ENCODE results near the gene THYN1.

Gene THYN1

GRCh38 chr11:134224710-134225664, 28.2 kb downstream of the THYN1 start:
- Histone ChIP-seq H3K4me2 (ENCODE audit: low read length) (peak overlapping the region; percentile 91), H3K27me3 (ENCODE audit: low read depth, low read length) (peaks cover 16% of the 10 kb centered on the region), H3K4me1 (ENCODE audit: low read length) (peaks cover 30% of the 10 kb centered on the region), H4K20me1 (ENCODE audit: insufficient read depth, low read length) (peaks cover 61% of the 10 kb centered on the region), H3K27ac (ENCODE audit: low read length) (no peak overlapping the region), H3K9ac (ENCODE audit: low read length) (peak overlapping the region; percentile 80), H3K4me3 (ENCODE audit: low read length) (peak overlapping the region; percentile 98), H3K36me3 (replicated peaks; ENCODE audit: low read depth, low read length) (peaks cover 24% of the 10 kb centered on the region), H3K9me3 (ENCODE audit: insufficient read depth, low read length) (no peaks in the 10 kb centered on the region), H2AFZ (ENCODE audit: low read depth, low read length) (peak overlapping the region; percentile 41; the same call in 1 of the 2 replicates), H3K79me2 (ENCODE audit: low read length) (peaks cover 64% of the 10 kb centered on the region)
- TF ChIP-seq CTCF (IDR thresholded peaks at IDR 0.05; ENCODE audit: low read depth, low read length) (no peak), EZH2phosphoT487 (IDR thresholded peaks at IDR 0.05; ENCODE audit: low read depth) (no peak)

GRCh38 chr11:134223836-134224709, 29.1 kb downstream of the THYN1 start, which contains the start of the genes NCAPD3 and VPS26B:
TSS of gene NCAPD3 (minus strand) at chr11:134223967. CDS start at chr11:134223926, 41 bp downstream.
TSS of gene VPS26B (plus strand) at chr11:134224671. CDS start at chr11:134225123, 452 bp downstream.
- H4K20me1 ChIP-seq (ENCODE audit: insufficient read depth, low read length), result peaks cover 52% of the 10 kb centered on the region
- H3K4me2 ChIP-seq (ENCODE audit: low read length), result peak within 1 kb of the TSS; percentile 93
- H3K9me3 ChIP-seq (ENCODE audit: insufficient read depth, low read length), result no peaks in the 10 kb centered on the region
- TF ChIP-seq EZH2phosphoT487 (IDR thresholded peaks at IDR 0.05; ENCODE audit: low read depth) (no peak), CTCF (IDR thresholded peaks at IDR 0.05; ENCODE audit: low read depth, low read length) (no peak)
- H3K4me1 ChIP-seq (ENCODE audit: low read length), result peaks cover 29% of the 10 kb centered on the region
- peak within 1 kb of the TSS; percentile 80 for H3K27ac ChIP-seq (ENCODE audit: low read length)
- H3K79me2 ChIP-seq (ENCODE audit: low read length), result peaks cover 57% of the 10 kb centered on the region
- peak within 1 kb of the TSS; percentile 95 for H2AFZ ChIP-seq (ENCODE audit: low read depth, low read length)
- H3K4me3 ChIP-seq (ENCODE audit: low read length), result peak within 1 kb of the TSS; percentile 98
- H3K36me3 ChIP-seq (replicated peaks; ENCODE audit: low read depth, low read length), result peaks cover 25% of the 10 kb centered on the region
- peak within 1 kb of the TSS; percentile 95 for H3K9ac ChIP-seq (ENCODE audit: low read length)
- H3K27me3 ChIP-seq (ENCODE audit: low read depth, low read length), result peaks cover 7% of the 10 kb centered on the region

- Histone ChIP-seq H2AFZ (ENCODE audit: low read depth, low read length) (no peak overlapping the region), H4K20me1 (ENCODE audit: insufficient read depth, low read length) (peaks cover 46% of the 10 kb centered on the region), H3K9me3 (ENCODE audit: insufficient read depth, low read length) (no peaks in the 10 kb centered on the region), H3K27ac (ENCODE audit: low read length) (peak overlapping the region; percentile 25), H3K4me3 (ENCODE audit: low read length) (peak overlapping the region; percentile 98), H3K27me3 (ENCODE audit: low read depth, low read length) (peaks cover 7% of the 10 kb centered on the region; the same call in 1 of the 2 replicates), H3K9ac (ENCODE audit: low read length) (peak overlapping the region; percentile 77), H3K4me2 (ENCODE audit: low read length) (peak overlapping the region; percentile 93), H3K4me1 (ENCODE audit: low read length) (peaks cover 21% of the 10 kb centered on the region), H3K36me3 (replicated peaks; ENCODE audit: low read depth, low read length) (peaks cover 32% of the 10 kb centered on the region), H3K79me2 (ENCODE audit: low read length) (peaks cover 65% of the 10 kb centered on the region)
- no peak for TF ChIP-seq CTCF (IDR thresholded peaks at IDR 0.05; ENCODE audit: low read depth, low read length)
- TF ChIP-seq EZH2phosphoT487 (IDR thresholded peaks at IDR 0.05; ENCODE audit: low read depth), result no peak
Observed at GRCh38 chr11:134223121-134223520, 30.0 kb downstream of the THYN1 start.
